GM19397 (cell line): ENCODE measurements around the gene KAT2B.
A peak's percentile ranks its signal among the peaks of the same experiment; 100 is the strongest.

Experiments
- ATAC-seq: cut with Tn5 transposase; IDR thresholded peaks from one replicate; pipeline ENCODE4 v1.9.1; 2021; ENCODE audit warnings: mild to moderate bottlenecking, moderate library complexity; ENCODE audit not compliant: unreplicated experiment

KAT2B gene

GRCh38 chr3:20095470-20095869, 55.2 kb downstream of the KAT2B start:
- no peak for ATAC-seq

- ATAC-seq: no peak
Measured at GRCh38 chr3:20096135-20096685, 56.0 kb downstream of the KAT2B start.

- ATAC-seq: no peak
Measured at GRCh38 chr3:20097015-20097414, 56.8 kb downstream of the KAT2B start.

GRCh38 chr3:20099060-20099459, 58.8 kb downstream of the KAT2B start:
- ATAC-seq: no peak

- no peak for ATAC-seq
Measured at GRCh38 chr3:20100151-20100550, 59.9 kb downstream of the KAT2B start.

GRCh38 chr3:20101041-20101440, 60.8 kb downstream of the KAT2B start:
- ATAC-seq: no peak

- ATAC-seq: peak; percentile 12
Measured at GRCh38 chr3:20103731-20104130, 63.5 kb downstream of the KAT2B start.

- peak; percentile 66 for ATAC-seq
Measured at GRCh38 chr3:20104167-20104661, 64.0 kb downstream of the KAT2B start.

- no peak for ATAC-seq
Measured at GRCh38 chr3:20105513-20106280, 65.5 kb downstream of the KAT2B start.

GRCh38 chr3:20107722-20108121, 67.5 kb downstream of the KAT2B start:
- ATAC-seq: no peak

GRCh38 chr3:20108869-20109268, 68.6 kb downstream of the KAT2B start:
- ATAC-seq: no peak

GRCh38 chr3:20110826-20111225, 70.6 kb downstream of the KAT2B start:
- no peak for ATAC-seq

GRCh38 chr3:20111836-20112235, 71.6 kb downstream of the KAT2B start:
- ATAC-seq: no peak

- ATAC-seq: no peak
Measured at GRCh38 chr3:20121088-20121487, 80.8 kb downstream of the KAT2B start.

- no peak for ATAC-seq
Measured at GRCh38 chr3:20123131-20123652, 82.9 kb downstream of the KAT2B start.

- no peak for ATAC-seq
Measured at GRCh38 chr3:20125289-20125688, 85.0 kb downstream of the KAT2B start.

- peak; percentile 97 for ATAC-seq
Measured at GRCh38 chr3:20125897-20126296, 85.7 kb downstream of the KAT2B start.

- ATAC-seq: no peak
Measured at GRCh38 chr3:20128358-20128757, 88.1 kb downstream of the KAT2B start.

- ATAC-seq: no peak
Measured at GRCh38 chr3:20130106-20130505, 89.9 kb downstream of the KAT2B start.

- no peak for ATAC-seq
Measured at GRCh38 chr3:20136231-20136630, 96.0 kb downstream of the KAT2B start.

- ATAC-seq: no peak
Measured at GRCh38 chr3:20137647-20138046, 97.4 kb downstream of the KAT2B start.

GRCh38 chr3:20140881-20141280, 100.6 kb downstream of the KAT2B start:
- ATAC-seq: no peak
